Measurements from ENCODE around the gene ADGRD1.

Gene ADGRD1

GRCh38 chr12:131087302-131087818, 133.7 kb downstream of the ADGRD1 start:
- H3K27me3 Mint-ChIP-seq, result peaks cover 12% of the 10 kb centered on the region
- no peak for ATAC-seq (ENCODE audit: low read depth)
- H3K9me3 Mint-ChIP-seq, result no peaks in the 10 kb centered on the region
- H3K4me3 Mint-ChIP-seq, result no peak overlapping the region
- DNase-seq (ENCODE audit: low spot score in 2 of 2), result no peak
- peaks cover 8% of the 10 kb centered on the region for H3K4me1 Mint-ChIP-seq
- no peaks in the 10 kb centered on the region for H3K36me3 Mint-ChIP-seq
- H3K27ac Mint-ChIP-seq, result no peak overlapping the region

GRCh38 chr12:131087991-131088700, 134.4 kb downstream of the ADGRD1 start:
- Mint-ChIP-seq H3K27ac (no peak overlapping the region), H3K27me3 (peaks cover 12% of the 10 kb centered on the region), H3K4me3 (no peak overlapping the region), H3K4me1 (peaks cover 11% of the 10 kb centered on the region), H3K36me3 (no peaks in the 10 kb centered on the region), H3K9me3 (no peaks in the 10 kb centered on the region)
- ATAC-seq (ENCODE audit: low read depth) (no peak), DNase-seq (ENCODE audit: low spot score in 2 of 2) (no peak)

GRCh38 chr12:131088701-131089530, 135.2 kb downstream of the ADGRD1 start:
- no peak overlapping the region for H3K27ac Mint-ChIP-seq
- no peaks in the 10 kb centered on the region for H3K9me3 Mint-ChIP-seq
- H3K4me1 Mint-ChIP-seq, result peaks cover 12% of the 10 kb centered on the region
- H3K36me3 Mint-ChIP-seq, result no peaks in the 10 kb centered on the region
- no peak for DNase-seq (ENCODE audit: low spot score in 2 of 2)
- peaks cover 8% of the 10 kb centered on the region for H3K27me3 Mint-ChIP-seq
- no peak for ATAC-seq (ENCODE audit: low read depth)
- H3K4me3 Mint-ChIP-seq, result no peak overlapping the region

GRCh38 chr12:131089531-131090273, 136.0 kb downstream of the ADGRD1 start:
- Mint-ChIP-seq H3K27me3 (peaks cover 8% of the 10 kb centered on the region), H3K36me3 (no peaks in the 10 kb centered on the region), H3K27ac (no peak overlapping the region), H3K4me1 (peaks cover 12% of the 10 kb centered on the region), H3K9me3 (no peaks in the 10 kb centered on the region), H3K4me3 (no peak overlapping the region)
- no peak for ATAC-seq (ENCODE audit: low read depth)
- DNase-seq (ENCODE audit: low spot score in 2 of 2), result no peak

GRCh38 chr12:131090274-131091210, 136.8 kb downstream of the ADGRD1 start:
- no peak overlapping the region for H3K4me3 Mint-ChIP-seq
- ATAC-seq (ENCODE audit: low read depth), result no peak

GRCh38 chr12:131091413-131091975, 137.8 kb downstream of the ADGRD1 start:
- Mint-ChIP-seq H3K4me1 (peaks cover 12% of the 10 kb centered on the region), H3K4me3 (no peak overlapping the region), H3K27ac (no peak overlapping the region)

More at GRCh38 chr12:131090274-131091210, 136.8 kb downstream of the ADGRD1 start:
- Mint-ChIP-seq H3K27ac (no peak overlapping the region), H3K36me3 (no peaks in the 10 kb centered on the region), H3K27me3 (peaks cover 4% of the 10 kb centered on the region), H3K4me1 (peaks cover 12% of the 10 kb centered on the region), H3K9me3 (no peaks in the 10 kb centered on the region)
- DNase-seq (ENCODE audit: low spot score in 2 of 2), result no peak

GRCh38 chr12:131091976-131092691, 138.4 kb downstream of the ADGRD1 start:
- Mint-ChIP-seq H3K27me3 (peaks cover 4% of the 10 kb centered on the region), H3K36me3 (no peaks in the 10 kb centered on the region), H3K9me3 (no peaks in the 10 kb centered on the region), H3K4me3 (no peak overlapping the region), H3K27ac (no peak overlapping the region), H3K4me1 (peaks cover 12% of the 10 kb centered on the region)
- DNase-seq (ENCODE audit: low spot score in 2 of 2) (no peak), ATAC-seq (ENCODE audit: low read depth) (no peak)

More at GRCh38 chr12:131091413-131091975, 137.8 kb downstream of the ADGRD1 start:
- ATAC-seq (ENCODE audit: low read depth) (no peak), DNase-seq (ENCODE audit: low spot score in 2 of 2) (no peak)
- Mint-ChIP-seq H3K36me3 (no peaks in the 10 kb centered on the region), H3K9me3 (no peaks in the 10 kb centered on the region), H3K27me3 (peaks cover 4% of the 10 kb centered on the region)

GRCh38 chr12:131092901-131093603, 139.3 kb downstream of the ADGRD1 start:
- no peaks in the 10 kb centered on the region for H3K9me3 Mint-ChIP-seq
- H3K4me1 Mint-ChIP-seq, result peaks cover 12% of the 10 kb centered on the region
- no peak overlapping the region for H3K27ac Mint-ChIP-seq
- no peak overlapping the region for H3K4me3 Mint-ChIP-seq
- no peaks in the 10 kb centered on the region for H3K36me3 Mint-ChIP-seq
- H3K27me3 Mint-ChIP-seq, result peaks cover 4% of the 10 kb centered on the region
- DNase-seq (ENCODE audit: low spot score in 2 of 2), result no peak
- peak; percentile 37 for ATAC-seq (ENCODE audit: low read depth)

GRCh38 chr12:131093604-131093955, 139.9 kb downstream of the ADGRD1 start:
- no peak overlapping the region for H3K4me3 Mint-ChIP-seq
- H3K9me3 Mint-ChIP-seq, result no peaks in the 10 kb centered on the region
- no peak for ATAC-seq (ENCODE audit: low read depth)
- H3K27me3 Mint-ChIP-seq, result peaks cover 4% of the 10 kb centered on the region
- no peaks in the 10 kb centered on the region for H3K36me3 Mint-ChIP-seq
- H3K4me1 Mint-ChIP-seq, result peaks cover 12% of the 10 kb centered on the region
- no peak for DNase-seq (ENCODE audit: low spot score in 2 of 2)
- no peak overlapping the region for H3K27ac Mint-ChIP-seq

GRCh38 chr12:131093971-131094830, 140.5 kb downstream of the ADGRD1 start:
- Mint-ChIP-seq H3K4me3 (no peak overlapping the region), H3K4me1 (peaks cover 12% of the 10 kb centered on the region), H3K27me3 (peaks cover 4% of the 10 kb centered on the region), H3K27ac (no peak overlapping the region), H3K9me3 (no peaks in the 10 kb centered on the region), H3K36me3 (no peaks in the 10 kb centered on the region)
- ATAC-seq (ENCODE audit: low read depth), result no peak
- no peak for DNase-seq (ENCODE audit: low spot score in 2 of 2)

Measured in memory B cell (primary cell).